GM23248 (cell line): ENCODE data around the gene CCDC81. TPM values are rescaled to one million over a fixed set of nuclear protein-coding genes. Genes with fewer than 3 reads are reported as not detected.

ENCODE experiments used
- DNase-seq: peaks from one replicate; pipeline ENCODE4 v3.0.0-alpha.2; 2015
- H2AFZ ChIP-seq: fragments of 200-600 bp; sonication (generic); 2 replicates; pipeline ENCODE4 v1.6.1; 2016; ENCODE audit warnings: antibody characterized with exemption
- H3F3A ChIP-seq: fragments of 200-600 bp; sonication (generic); 2 replicates; pipeline ENCODE4 v1.6.1; 2016; ENCODE audit warnings: mild to moderate bottlenecking, antibody characterized with exemption, mixed run types; ENCODE audit not compliant: insufficient read depth
- H3K27ac ChIP-seq: fragments of 200-600 bp; sonication (generic); 2 replicates; pipeline ENCODE4 v1.5.1; 2016; ENCODE audit warnings: mild to moderate bottlenecking
- H3K27me3 ChIP-seq: fragments of 200-600 bp; sonication (generic); replicated peaks from 2 replicates; pipeline ENCODE4 v1.6.1; 2016; ENCODE audit warnings: mild to moderate bottlenecking; ENCODE audit not compliant: insufficient read depth
- H3K36me3 ChIP-seq: fragments of 200-600 bp; sonication (generic); 2 replicates; pipeline ENCODE4 v1.6.1; 2016; ENCODE audit warnings: low read depth, mild to moderate bottlenecking
- H3K4me1 ChIP-seq: fragments of 200-600 bp; sonication (generic); 2 replicates; pipeline ENCODE4 v1.6.1; 2016; ENCODE audit warnings: mild to moderate bottlenecking; ENCODE audit not compliant: insufficient read depth
- H3K4me2 ChIP-seq: fragments of 200-600 bp; sonication (generic); one replicate; pipeline ENCODE4 v1.6.1; 2016; ENCODE audit warnings: mild to moderate bottlenecking; ENCODE audit not compliant: unreplicated experiment
- H3K4me3 ChIP-seq: fragments of 200-600 bp; sonication (generic); 2 replicates; pipeline ENCODE4 v1.5.1; 2016; ENCODE audit warnings: mild to moderate bottlenecking
- H3K79me2 ChIP-seq: fragments of 200-600 bp; sonication (generic); 2 replicates; pipeline ENCODE4 v1.6.1; 2016; ENCODE audit warnings: mild to moderate bottlenecking; ENCODE audit not compliant: insufficient read depth
- H3K9ac ChIP-seq: fragments of 200-600 bp; sonication (generic); 2 replicates; pipeline ENCODE4 v1.6.1; 2016; ENCODE audit warnings: mild to moderate bottlenecking
- H3K9me2 ChIP-seq: fragments of 200-600 bp; sonication (generic); 2 replicates; pipeline ENCODE4 v1.6.1; 2016; ENCODE audit warnings: mixed run types, mild to moderate bottlenecking, moderate library complexity; ENCODE audit not compliant: insufficient read depth
- H3K9me3 ChIP-seq: fragments of 200-600 bp; sonication (generic); one replicate; pipeline ENCODE4 v1.6.1; 2017; ENCODE audit warnings: low read depth
- H4K20me1 ChIP-seq: fragments of 200-600 bp; sonication (generic); 2 replicates; pipeline ENCODE4 v1.6.0; 2016; ENCODE audit not compliant: insufficient read depth
- EZH2 ChIP-seq: fragments of 200-600 bp; sonication (generic); IDR thresholded peaks from 2 replicates; pipeline ENCODE4 v1.6.1; 2018; ENCODE audit warnings: antibody characterized with exemption, mild to moderate bottlenecking; ENCODE audit not compliant: insufficient read depth, poor library complexity, severe bottlenecking
- EZH2phosphoT487 ChIP-seq: fragments of 200-600 bp; sonication (generic); IDR thresholded peaks from 2 replicates; pipeline ENCODE4 v1.6.1; 2018; ENCODE audit warnings: antibody characterized with exemption, moderate library complexity, mild to moderate bottlenecking, low read depth; ENCODE audit not compliant: insufficient read depth
- WGBS, 2 experiments: methylation state at CpG; one replicate each; pipeline ENCODE4 v1.1.6; 2015 to 2017; ENCODE audit warnings: low lambda C conversion rate in 2 of 2, low coverage in 1 of 2; ENCODE audit errors: missing lambda C conversion rate in 2 of 2; 5-methylcytosine and 5-hydroxymethylcytosine counted together
- in situ Hi-C: fragments of 300-500 bp; cut with MboI; formaldehyde crosslinking; loops from 2 replicates; pipeline ENCODE4 v1.15.0; 2020
- polyA plus RNA-seq: library from polyadenylated mRNA; unstranded; fragments of >200 nt; fragmentation: Nextera tagmentation; extraction: Ambion mirVana; gene quantifications from 2 replicates; pipeline ENCODE4 v1.2.1, GENCODE V29; 2016
- total RNA-seq: library from RNA; depleted of rRNA; stranded (reverse); fragments of >200 nt; shearing (Covaris generic); gene quantifications from 2 replicates; pipeline ENCODE4 v1.2.3, GENCODE V29; 2014

Gene CCDC81
- total and polyA plus RNA-seq, 2 experiments from 2014 or later = under 0.01 to 0.49 TPM

- Histone ChIP-seq H2AFZ (no peak overlapping the region), H3F3A (peaks cover 17% of the 10 kb centered on the region), H3K27me3 (no peaks in the 10 kb centered on the region), H3K4me3 (no peak overlapping the region), H3K9me2 (no peaks in the 10 kb centered on the region), H4K20me1 (no peaks in the 10 kb centered on the region), H3K9me3 (no peaks in the 10 kb centered on the region), H3K4me2 (no peak overlapping the region), H3K9ac (no peak overlapping the region), H3K79me2 (no peaks in the 10 kb centered on the region), H3K36me3 (no peaks in the 10 kb centered on the region), H3K27ac (no peak overlapping the region), H3K4me1 (peaks cover 32% of the 10 kb centered on the region)
- in situ Hi-C loops = no loop called here
- WGBS, 2 experiments = 89 to 96% methylated on average over 3 of the region's 3 CpGs
- no peak for DNase-seq
- TF ChIP-seq EZH2phosphoT487 (no peak), EZH2 (no peak)
Measured at GRCh38 chr11:86398106-86398505, 23.4 kb downstream of the CCDC81 start.

GRCh38 chr11:86403458-86403857, 28.8 kb downstream of the CCDC81 start:
- TF ChIP-seq EZH2phosphoT487 (no peak), EZH2 (no peak)
- Histone ChIP-seq H3K9me2 (no peaks in the 10 kb centered on the region), H3K9ac (no peak overlapping the region), H3K36me3 (no peaks in the 10 kb centered on the region), H3F3A (no peaks in the 10 kb centered on the region), H3K27ac (no peak overlapping the region), H4K20me1 (no peaks in the 10 kb centered on the region), H3K79me2 (no peaks in the 10 kb centered on the region), H3K9me3 (no peaks in the 10 kb centered on the region), H3K4me3 (no peak overlapping the region), H2AFZ (peak overlapping the region; percentile 13; the same call in 1 of the 2 replicates), H3K4me2 (no peak overlapping the region), H3K27me3 (no peaks in the 10 kb centered on the region), H3K4me1 (no peaks in the 10 kb centered on the region)
- no peak for DNase-seq
- in situ Hi-C loops = no loop called here
- 15% methylated on average over 1 of the region's 1 CpG for WGBS, 2 experiments

GRCh38 chr11:86408845-86409244, 34.2 kb downstream of the CCDC81 start:
- Histone ChIP-seq H3K4me2 (no peak overlapping the region), H3K4me1 (no peaks in the 10 kb centered on the region), H3K9me2 (no peaks in the 10 kb centered on the region), H3K9ac (no peak overlapping the region), H3K27me3 (no peaks in the 10 kb centered on the region), H3K36me3 (no peaks in the 10 kb centered on the region), H3K4me3 (no peak overlapping the region), H3K27ac (no peak overlapping the region), H3F3A (no peaks in the 10 kb centered on the region), H4K20me1 (no peaks in the 10 kb centered on the region), H3K79me2 (no peaks in the 10 kb centered on the region), H3K9me3 (no peaks in the 10 kb centered on the region), H2AFZ (no peak overlapping the region)
- peak; percentile 34 for DNase-seq
- in situ Hi-C loops = no loop called here
- TF ChIP-seq EZH2phosphoT487 (no peak), EZH2 (no peak)

- in situ Hi-C loops = no loop called here
- Histone ChIP-seq H3K27ac (no peak overlapping the region), H3K79me2 (no peaks in the 10 kb centered on the region), H3K4me1 (no peaks in the 10 kb centered on the region; the same call in 1 of the 2 replicates), H2AFZ (no peak overlapping the region), H3K9me2 (no peaks in the 10 kb centered on the region), H3K4me2 (no peak overlapping the region), H3K9ac (no peak overlapping the region), H3K36me3 (no peaks in the 10 kb centered on the region), H3F3A (no peaks in the 10 kb centered on the region), H4K20me1 (no peaks in the 10 kb centered on the region), H3K27me3 (no peaks in the 10 kb centered on the region), H3K9me3 (no peaks in the 10 kb centered on the region), H3K4me3 (no peak overlapping the region)
- 97% methylated on average over 2 of the region's 2 CpGs for WGBS, 2 experiments
- DNase-seq = no peak
- TF ChIP-seq EZH2 = no peak
Measured at GRCh38 chr11:86414032-86414431, 39.3 kb downstream of the CCDC81 start.

- Histone ChIP-seq H4K20me1 (no peaks in the 10 kb centered on the region), H3F3A (peaks cover 3% of the 10 kb centered on the region; the same call in 1 of the 2 replicates), H3K27me3 (no peaks in the 10 kb centered on the region), H3K27ac (no peak overlapping the region), H3K4me2 (no peak overlapping the region), H2AFZ (no peak overlapping the region), H3K9ac (no peak overlapping the region), H3K4me1 (no peaks in the 10 kb centered on the region; the same call in 1 of the 2 replicates), H3K4me3 (no peak overlapping the region), H3K9me2 (no peaks in the 10 kb centered on the region), H3K9me3 (no peaks in the 10 kb centered on the region), H3K36me3 (no peaks in the 10 kb centered on the region), H3K79me2 (no peaks in the 10 kb centered on the region)
- DNase-seq = no peak
- WGBS, 2 experiments = 89 to 90% methylated on average over 4 of the region's 4 CpGs
- in situ Hi-C loops = no loop called here
- TF ChIP-seq EZH2 (no peak), EZH2phosphoT487 (no peak)
Measured at GRCh38 chr11:86415026-86415425, 40.3 kb downstream of the CCDC81 start.
